Measurements from ENCODE around the gene PLA2G4B.
A peak's percentile ranks its signal among the peaks of the same experiment; 100 is the strongest.
"Not testable (repeated sequence)": the region's sequence is repeated elsewhere in the genome, so short reads cannot be mapped to it uniquely, and the experiment has no call there.

PLA2G4B gene

DNA sequence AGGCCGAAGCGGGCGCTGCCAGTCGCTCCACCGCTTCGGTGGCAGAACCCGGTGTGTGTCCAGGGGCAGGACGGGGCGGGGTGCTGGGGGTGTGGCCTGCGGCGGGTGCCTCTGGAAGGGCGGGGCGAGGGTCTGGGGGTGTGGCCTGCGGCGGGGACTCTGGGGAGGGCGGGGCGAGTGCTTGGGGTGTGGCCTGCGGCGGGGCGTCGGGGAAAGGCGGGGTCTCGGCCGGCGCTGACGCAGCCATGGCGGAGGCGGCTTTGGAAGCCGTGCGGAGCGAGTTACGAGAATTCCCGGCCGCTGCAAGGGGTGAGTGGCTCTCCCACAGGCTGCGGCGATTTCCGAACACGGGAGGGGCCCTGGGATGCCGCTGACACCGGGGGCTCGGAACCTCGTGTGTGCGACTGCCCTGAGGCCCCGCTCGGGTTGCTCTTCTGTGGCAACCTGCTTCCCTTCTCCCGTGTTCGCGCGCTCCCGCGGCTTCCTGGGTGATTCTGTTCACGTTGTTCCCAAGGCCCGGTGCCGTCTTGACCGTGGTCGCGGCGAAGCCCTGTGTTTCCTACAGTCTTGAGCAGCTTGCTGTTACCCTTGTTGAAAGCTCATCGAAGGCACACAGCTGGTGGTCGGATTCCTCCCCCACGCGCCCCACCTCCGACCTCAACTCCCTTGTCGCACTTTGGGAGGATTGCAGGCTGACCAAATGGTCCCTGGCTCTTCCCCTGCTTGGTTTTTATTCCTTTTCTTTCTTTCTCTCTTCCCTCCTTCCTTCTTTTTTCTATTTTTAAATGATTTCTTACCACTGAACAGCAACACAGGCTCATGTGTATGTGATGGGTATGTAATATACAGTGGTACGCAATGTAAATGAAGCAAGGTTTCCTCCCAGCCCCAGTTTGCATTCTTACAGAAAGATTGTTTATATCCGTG, 10.5 kb upstream of the PLA2G4B start, which contains the start of gene JMJD7:
Gene JMJD7, plus strand, starts transcription at position 213 of the 927 bp plus-strand sequence. Its CDS starts 33 bp downstream, at position 246.
- Histone ChIP-seq H3K4me1 (ENCODE audit: insufficient read depth, low read length) (peaks cover 6% of the 10 kb centered on the region), H3K9me3 (ENCODE audit: control insufficient read depth, insufficient read depth, low read length) (no peaks in the 10 kb centered on the region), H3K36me3 (ENCODE audit: insufficient read depth, low read length) (no peaks in the 10 kb centered on the region), H3K9ac (ENCODE audit: low read depth, low read length) (peak within 1 kb of the TSS; percentile 87)

DNA sequence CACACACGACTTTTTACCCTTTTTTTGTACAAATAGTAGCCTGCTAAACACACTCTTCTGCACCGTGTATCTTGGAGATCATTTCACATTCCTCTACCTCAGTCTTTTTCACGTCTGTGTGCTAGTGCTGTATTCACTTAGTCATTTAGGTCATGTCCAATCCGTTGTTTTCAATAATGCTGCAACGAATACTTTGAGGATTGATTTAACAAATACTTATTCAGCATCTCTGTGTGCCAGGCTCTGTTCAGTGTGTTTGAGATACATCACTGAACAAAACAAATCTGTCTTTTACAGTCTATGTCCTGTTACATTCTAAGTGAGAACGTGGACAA, 9.9 kb upstream of the PLA2G4B start:
- Histone ChIP-seq H3K9me3 (ENCODE audit: control insufficient read depth, insufficient read depth, low read length) (no peaks in the 10 kb centered on the region), H3K9ac (ENCODE audit: low read depth, low read length) (peak overlapping the region; percentile 87), H3K36me3 (ENCODE audit: insufficient read depth, low read length) (no peaks in the 10 kb centered on the region), H3K4me1 (ENCODE audit: insufficient read depth, low read length) (peaks cover 6% of the 10 kb centered on the region)

DNA sequence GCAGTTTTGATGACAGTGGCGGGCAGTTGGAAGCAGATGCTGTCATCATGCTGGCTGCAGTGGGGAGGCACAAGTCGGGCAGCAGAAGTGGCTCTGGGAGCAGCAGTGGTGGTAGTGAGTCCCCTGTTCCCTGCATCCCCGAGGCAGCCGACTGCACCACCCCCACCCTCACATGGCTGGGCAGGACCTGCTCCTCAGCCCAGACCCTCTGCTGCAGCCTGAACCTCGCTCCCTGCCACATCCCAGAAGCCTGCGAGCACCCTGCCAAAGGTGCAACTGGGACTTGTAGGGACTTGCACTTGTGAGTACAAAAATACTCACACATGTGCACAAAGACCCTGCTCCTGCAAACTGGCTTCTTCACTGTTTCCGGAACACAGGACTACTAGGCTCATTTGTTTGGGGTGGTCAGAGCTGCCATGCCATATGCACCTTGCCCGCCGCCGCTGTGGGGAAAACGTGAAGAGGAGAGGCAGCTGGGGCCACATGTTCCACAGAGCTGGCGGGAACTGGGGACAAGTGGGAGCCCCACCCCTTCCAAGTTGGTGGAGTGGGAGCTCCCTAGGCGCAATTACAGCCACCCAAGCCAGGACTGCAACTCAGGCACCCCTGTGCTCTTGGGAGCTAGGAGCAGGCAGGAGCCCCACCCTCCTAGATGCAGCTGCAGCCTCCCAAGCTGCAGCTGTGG, 8.5 kb upstream of the PLA2G4B start:
- H3K9me3 ChIP-seq (ENCODE audit: control insufficient read depth, insufficient read depth, low read length) = no peaks in the 10 kb centered on the region
- peaks cover 6% of the 10 kb centered on the region for H3K4me1 ChIP-seq (ENCODE audit: insufficient read depth, low read length)
- no peak overlapping the region for H3K9ac ChIP-seq (ENCODE audit: low read depth, low read length)
- H3K36me3 ChIP-seq (ENCODE audit: insufficient read depth, low read length) = no peaks in the 10 kb centered on the region

DNA sequence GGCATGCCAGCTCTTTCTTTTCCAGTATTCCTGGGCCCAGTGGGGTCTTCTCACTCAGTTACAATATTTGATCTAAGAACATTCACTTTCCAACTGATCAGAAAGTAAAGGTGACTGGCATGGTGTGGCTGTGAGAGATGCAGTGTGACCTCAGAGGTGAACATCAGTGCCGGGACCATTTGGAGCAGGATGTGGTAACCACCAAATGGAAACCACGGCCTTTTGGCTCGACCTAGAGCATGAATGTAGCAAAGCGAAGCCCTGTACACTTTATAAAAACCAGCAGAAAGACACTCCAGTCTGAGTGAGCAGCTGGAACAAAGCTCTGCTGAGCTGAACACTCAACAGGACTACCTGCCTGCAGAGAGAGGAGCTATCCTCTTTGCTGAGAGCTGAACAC, 7.4 kb upstream of the PLA2G4B start:
- not testable (repeated sequence) for H3K9ac ChIP-seq (ENCODE audit: low read depth, low read length); H3K9me3 ChIP-seq (ENCODE audit: control insufficient read depth, insufficient read depth, low read length); H3K36me3 ChIP-seq (ENCODE audit: insufficient read depth, low read length); H3K4me1 ChIP-seq (ENCODE audit: insufficient read depth, low read length)

DNA sequence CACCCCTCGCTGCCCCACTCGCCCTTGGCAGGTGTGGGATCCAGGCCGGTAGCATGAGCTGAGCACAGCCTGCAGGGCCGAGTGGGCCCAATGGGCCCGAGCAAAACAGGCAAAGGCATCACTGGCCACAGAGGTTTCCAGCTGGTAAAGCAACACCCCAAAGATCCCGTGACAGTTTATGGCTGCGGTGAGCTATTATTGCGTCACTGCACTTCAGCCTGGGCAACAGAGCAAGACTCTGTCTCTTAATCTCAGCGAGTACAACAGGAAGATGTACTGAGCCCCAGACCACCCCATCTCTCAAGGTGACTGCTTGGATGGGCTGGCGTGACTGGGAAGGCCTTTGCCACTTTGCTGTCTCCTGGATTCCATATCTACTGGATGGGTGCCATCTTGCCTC, 6.4 kb upstream of the PLA2G4B start:
- peaks cover 6% of the 10 kb centered on the region for H3K4me1 ChIP-seq (ENCODE audit: insufficient read depth, low read length)
- H3K9ac ChIP-seq (ENCODE audit: low read depth, low read length) = no peak overlapping the region
- H3K36me3 ChIP-seq (ENCODE audit: insufficient read depth, low read length) = peaks cover 3% of the 10 kb centered on the region
- no peaks in the 10 kb centered on the region for H3K9me3 ChIP-seq (ENCODE audit: control insufficient read depth, insufficient read depth, low read length)

DNA sequence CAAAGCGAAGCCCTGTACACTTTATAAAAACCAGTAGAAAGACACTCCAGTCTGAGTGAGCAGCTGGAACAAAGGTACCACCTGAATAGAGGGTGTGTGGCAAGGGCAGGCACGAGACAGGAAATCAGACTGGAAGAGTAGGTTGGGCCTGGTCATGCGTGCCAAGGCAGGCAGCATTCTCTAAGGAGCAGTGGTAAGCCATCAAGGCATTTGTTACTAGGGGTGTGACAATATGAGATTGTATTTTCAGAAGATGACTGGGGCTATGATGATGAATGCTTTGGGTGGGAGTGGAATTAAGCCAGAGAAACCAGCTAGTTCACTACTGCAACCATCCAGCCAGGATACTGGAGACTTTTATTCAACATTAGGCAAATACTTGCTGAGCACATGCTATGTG, 5.8 kb upstream of the PLA2G4B start:
- H3K36me3 ChIP-seq (ENCODE audit: insufficient read depth, low read length) = peaks cover 3% of the 10 kb centered on the region
- H3K9me3 ChIP-seq (ENCODE audit: control insufficient read depth, insufficient read depth, low read length) = no peaks in the 10 kb centered on the region
- peaks cover 6% of the 10 kb centered on the region for H3K4me1 ChIP-seq (ENCODE audit: insufficient read depth, low read length)
- H3K9ac ChIP-seq (ENCODE audit: low read depth, low read length) = no peak overlapping the region

DNA sequence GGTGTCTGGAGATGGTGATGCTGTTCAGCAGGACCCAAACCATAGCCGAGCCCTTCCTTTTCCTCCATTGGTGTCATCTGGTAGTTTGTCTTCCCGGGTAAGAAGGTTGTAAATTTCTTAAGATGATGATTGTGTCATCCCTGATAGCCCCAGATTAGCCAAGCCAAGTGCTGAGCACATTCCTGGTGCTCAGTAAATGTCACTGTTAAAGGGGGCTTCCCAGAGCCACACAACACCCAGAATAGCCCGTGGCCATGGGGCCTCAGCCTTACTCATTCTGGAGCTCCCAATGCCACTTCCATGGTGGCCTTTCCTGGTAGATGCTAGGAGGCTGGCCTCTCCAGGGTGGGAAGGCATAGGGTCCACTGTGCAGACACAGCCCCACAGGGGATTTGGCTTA, 4.6 kb upstream of the PLA2G4B start:
- H3K36me3 ChIP-seq (ENCODE audit: insufficient read depth, low read length) = peaks cover 3% of the 10 kb centered on the region
- no peaks in the 10 kb centered on the region for H3K9me3 ChIP-seq (ENCODE audit: control insufficient read depth, insufficient read depth, low read length)
- no peaks in the 10 kb centered on the region; the same call in 1 of the 2 replicates for H3K4me1 ChIP-seq (ENCODE audit: insufficient read depth, low read length)
- no peak overlapping the region for H3K9ac ChIP-seq (ENCODE audit: low read depth, low read length)

DNA sequence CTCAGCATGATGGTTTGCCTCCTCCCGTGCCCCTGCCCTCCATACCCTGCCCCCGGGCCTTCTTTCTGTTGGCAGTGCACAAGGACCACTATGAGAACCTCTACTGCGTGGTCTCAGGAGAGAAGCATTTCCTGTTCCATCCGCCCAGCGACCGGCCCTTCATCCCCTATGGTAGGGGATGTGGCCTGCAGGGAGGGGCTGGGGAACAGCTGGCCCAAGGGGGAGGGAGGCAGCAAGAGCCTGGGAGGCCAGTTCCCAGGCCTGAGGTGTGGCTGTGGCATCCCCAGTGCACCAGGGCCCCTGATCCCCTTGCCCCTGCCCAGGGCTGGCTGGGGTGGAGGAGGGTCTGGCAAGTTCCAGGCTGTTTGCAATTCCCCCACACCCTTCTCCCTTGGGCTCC, 2.6 kb upstream of the PLA2G4B start:
- Histone ChIP-seq H3K36me3 (ENCODE audit: insufficient read depth, low read length) (peaks cover 3% of the 10 kb centered on the region), H3K9ac (ENCODE audit: low read depth, low read length) (no peak overlapping the region), H3K9me3 (ENCODE audit: control insufficient read depth, insufficient read depth, low read length) (no peaks in the 10 kb centered on the region), H3K4me1 (ENCODE audit: insufficient read depth, low read length) (no peaks in the 10 kb centered on the region)

DNA sequence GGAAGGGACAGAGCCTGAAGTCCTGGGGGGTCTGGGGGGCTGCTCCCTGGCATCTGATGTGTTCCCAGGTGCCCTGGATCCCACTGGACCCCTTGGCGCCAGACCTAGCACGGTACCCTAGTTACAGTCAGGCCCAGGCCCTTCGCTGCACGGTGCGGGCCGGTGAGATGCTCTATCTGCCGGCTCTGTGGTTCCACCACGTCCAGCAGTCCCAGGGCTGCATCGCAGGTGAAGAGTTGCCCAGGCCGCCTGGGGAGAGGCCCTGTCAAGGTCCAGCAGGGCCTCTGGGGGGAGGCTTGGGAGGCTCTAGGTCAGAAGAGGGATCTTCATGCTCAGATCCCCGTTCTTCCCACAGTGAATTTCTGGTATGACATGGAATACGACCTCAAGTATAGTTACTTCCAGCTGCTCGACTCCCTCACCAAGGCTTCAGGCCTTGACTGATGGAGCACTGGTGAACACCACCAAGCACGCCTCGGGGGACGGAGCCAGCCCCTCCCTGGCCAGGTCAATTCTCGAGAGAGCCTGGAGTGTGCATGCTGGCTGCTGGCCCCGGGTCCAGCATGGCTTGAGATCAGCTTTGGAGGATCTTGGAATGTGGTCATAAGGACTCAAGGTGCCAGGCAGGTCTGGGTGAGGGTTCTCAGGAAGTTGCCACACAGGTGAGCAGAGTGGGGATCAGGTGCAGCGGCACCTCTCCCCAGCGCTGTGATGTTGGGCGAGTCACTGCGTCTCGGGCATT, 1.8 kb upstream of the PLA2G4B start:
- H3K36me3 ChIP-seq (ENCODE audit: insufficient read depth, low read length) = peaks cover 3% of the 10 kb centered on the region
- no peaks in the 10 kb centered on the region for H3K4me1 ChIP-seq (ENCODE audit: insufficient read depth, low read length)
- no peaks in the 10 kb centered on the region for H3K9me3 ChIP-seq (ENCODE audit: control insufficient read depth, insufficient read depth, low read length)
- H3K9ac ChIP-seq (ENCODE audit: low read depth, low read length) = no peak overlapping the region

DNA sequence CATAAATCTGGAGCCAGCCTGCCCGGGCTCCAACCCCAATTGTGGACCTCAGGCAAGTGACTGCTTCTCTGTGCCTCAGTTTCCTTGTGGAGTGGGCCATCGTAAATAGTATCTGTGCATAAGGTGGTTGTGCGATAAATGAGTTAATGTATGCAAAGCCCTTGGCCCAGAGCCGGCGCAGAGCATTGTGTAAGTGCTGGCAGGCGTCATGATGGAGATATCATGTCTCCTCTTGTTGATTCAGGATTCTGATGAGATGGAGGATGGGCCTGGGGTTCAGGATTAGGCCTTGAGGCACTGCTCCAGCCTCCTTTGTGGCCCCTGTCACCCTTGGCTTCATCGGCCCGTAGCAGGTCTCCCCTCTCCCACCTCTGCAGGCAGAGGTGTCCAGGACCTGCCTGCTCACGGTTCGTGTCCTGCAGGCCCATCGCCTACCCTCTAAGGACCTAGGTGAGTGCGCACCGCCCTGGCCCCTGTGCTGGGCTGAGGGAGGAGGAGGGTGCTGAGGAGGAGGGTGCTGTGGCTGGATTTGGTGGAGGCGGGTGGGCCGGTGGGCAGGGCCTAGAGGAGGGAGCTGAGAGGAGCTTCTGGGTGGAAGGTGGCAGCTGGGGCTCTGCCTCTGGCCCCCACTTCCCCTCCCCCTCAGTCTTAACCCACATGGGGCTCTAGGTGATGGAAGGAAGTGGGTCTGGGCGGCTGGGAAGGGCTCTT, 1.3 kb downstream of the PLA2G4B start:
- Histone ChIP-seq H3K9me3 (ENCODE audit: control insufficient read depth, insufficient read depth, low read length) (no peaks in the 10 kb centered on the region), H3K4me1 (ENCODE audit: insufficient read depth, low read length) (no peaks in the 10 kb centered on the region), H3K9ac (ENCODE audit: low read depth, low read length) (no peak overlapping the region), H3K36me3 (ENCODE audit: insufficient read depth, low read length) (peaks cover 3% of the 10 kb centered on the region)

DNA sequence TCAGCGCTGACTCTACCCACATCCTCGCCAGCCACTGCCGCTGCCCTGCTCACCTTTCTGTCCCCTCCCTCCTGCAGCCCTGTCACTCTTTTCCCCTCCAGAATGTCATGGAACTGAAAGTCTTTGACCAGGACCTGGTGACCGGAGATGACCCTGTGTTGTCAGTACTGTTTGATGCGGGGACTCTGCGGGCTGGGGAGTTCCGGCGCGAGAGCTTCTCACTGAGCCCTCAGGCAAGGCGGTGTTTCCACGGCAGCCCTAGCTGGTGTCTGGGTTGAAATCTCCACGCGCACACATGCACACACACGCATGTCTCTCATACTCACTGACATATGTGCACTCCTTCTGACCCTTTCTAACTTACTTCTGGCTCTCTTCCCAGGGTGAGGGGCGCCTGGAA, 2.0 kb downstream of the PLA2G4B start:
- H3K36me3 ChIP-seq (ENCODE audit: insufficient read depth, low read length) = peaks cover 3% of the 10 kb centered on the region
- no peak overlapping the region for H3K9ac ChIP-seq (ENCODE audit: low read depth, low read length)
- no peaks in the 10 kb centered on the region for H3K9me3 ChIP-seq (ENCODE audit: control insufficient read depth, insufficient read depth, low read length)
- H3K4me1 ChIP-seq (ENCODE audit: insufficient read depth, low read length) = no peaks in the 10 kb centered on the region

DNA sequence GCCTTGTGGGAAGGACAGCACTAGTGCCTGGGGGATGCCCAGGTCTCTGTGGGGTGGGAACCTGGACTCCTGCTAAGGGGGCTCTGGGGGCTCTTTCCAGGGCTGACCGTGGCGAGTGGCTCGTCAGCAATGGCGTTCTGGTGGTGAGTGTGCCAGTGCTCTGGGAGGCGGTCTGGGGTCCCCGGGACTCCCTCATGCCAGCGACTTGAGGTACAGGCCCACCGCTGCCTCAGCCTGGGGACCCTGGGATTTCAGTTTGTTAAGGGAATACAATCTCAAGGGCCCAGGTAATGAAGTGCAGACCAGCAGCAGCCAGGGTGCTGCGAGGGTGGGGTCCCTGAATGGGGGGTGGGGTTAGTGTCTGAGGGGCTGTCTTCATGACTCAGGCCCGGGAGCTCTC, 2.5 kb downstream of the PLA2G4B start:
- Histone ChIP-seq H3K36me3 (ENCODE audit: insufficient read depth, low read length) (peaks cover 3% of the 10 kb centered on the region; the same call in 1 of the 2 replicates), H3K9ac (ENCODE audit: low read depth, low read length) (no peak overlapping the region), H3K9me3 (ENCODE audit: control insufficient read depth, insufficient read depth, low read length) (no peaks in the 10 kb centered on the region)

DNA sequence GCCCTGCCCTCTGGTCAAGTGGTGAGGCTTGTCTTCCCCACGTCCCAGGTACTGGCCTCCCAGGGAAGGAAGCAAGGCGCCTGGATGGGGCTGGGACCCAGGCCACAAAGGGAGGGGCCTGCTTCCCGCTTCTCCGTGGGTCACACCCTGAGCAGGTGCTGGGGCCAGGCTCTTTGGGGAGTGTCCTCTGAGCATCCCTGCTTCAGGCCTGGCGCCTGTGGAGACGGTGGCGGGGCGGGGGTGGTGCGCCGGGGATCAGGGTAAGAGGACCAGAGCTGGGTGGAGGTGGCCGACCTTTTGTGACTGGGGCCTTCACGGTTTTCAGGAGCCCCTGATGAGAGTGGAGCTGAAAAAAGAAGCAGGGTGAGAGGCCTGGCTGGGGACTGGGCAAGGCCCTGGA, 3.6 kb downstream of the PLA2G4B start:
- H3K36me3 ChIP-seq (ENCODE audit: insufficient read depth, low read length) = 0 out of 2 replicates have a peak, but pooled peaks cover under 1% of the 10 kb centered on the region
- H3K9ac ChIP-seq (ENCODE audit: low read depth, low read length) = no peak overlapping the region
- no peaks in the 10 kb centered on the region for H3K4me1 ChIP-seq (ENCODE audit: insufficient read depth, low read length)
- H3K9me3 ChIP-seq (ENCODE audit: control insufficient read depth, insufficient read depth, low read length) = no peaks in the 10 kb centered on the region

More for the DNA sequence above, 2.5 kb downstream of the PLA2G4B start:
- H3K4me1 ChIP-seq (ENCODE audit: insufficient read depth, low read length) = no peaks in the 10 kb centered on the region

DNA sequence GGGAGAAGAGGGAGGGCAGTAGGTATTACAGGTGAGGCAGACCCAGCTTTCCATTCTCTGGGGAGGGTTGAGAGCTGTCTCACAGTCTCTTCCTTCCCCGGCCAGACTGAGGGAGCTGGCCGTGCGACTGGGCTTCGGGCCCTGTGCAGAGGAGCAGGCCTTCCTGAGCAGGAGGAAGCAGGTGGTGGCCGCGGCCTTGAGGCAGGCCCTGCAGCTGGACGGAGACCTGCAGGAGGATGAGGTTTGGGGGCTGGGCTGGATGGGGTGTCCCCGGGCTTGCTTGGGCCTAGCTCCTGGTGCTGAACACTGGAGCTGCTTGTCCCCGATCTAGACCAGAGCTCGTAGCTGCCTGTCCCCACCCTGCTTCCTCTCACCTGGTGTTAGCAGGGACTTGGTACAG, 4.9 kb downstream of the PLA2G4B start:
- H3K4me1 ChIP-seq (ENCODE audit: insufficient read depth, low read length) = no peaks in the 10 kb centered on the region
- H3K36me3 ChIP-seq (ENCODE audit: insufficient read depth, low read length) = no peaks in the 10 kb centered on the region; the same call in 1 of the 2 replicates
- no peak overlapping the region for H3K9ac ChIP-seq (ENCODE audit: low read depth, low read length)
- no peaks in the 10 kb centered on the region for H3K9me3 ChIP-seq (ENCODE audit: control insufficient read depth, insufficient read depth, low read length)

All from ES-I3 (cell line).